CD4-positive, alpha-beta T cell treated with Interleukin-12 subunit alpha and Interleukin-12 subunit beta, for 1 hour (primary cell): ENCODE measurements around the gene SPAG9.
A peak's percentile ranks its signal among the peaks of the same experiment; 100 is the strongest.

ENCODE experiments used
- DNase-seq: peaks from one replicate; pipeline ENCODE4 v3.0.0-alpha.2; 2020

The SPAG9 gene

GRCh38 chr17:50986989-50987660 is 133.5 kb downstream of the SPAG9 start:
- no peak for DNase-seq

- no peak for DNase-seq
Observed at GRCh38 chr17:50981279-50981678, 139.4 kb downstream of the SPAG9 start.

GRCh38 chr17:50979524-50979927 is 141.1 kb downstream of the SPAG9 start:
- DNase-seq, result no peak

- no peak for DNase-seq
Observed at GRCh38 chr17:50977487-50978159, 143.0 kb downstream of the SPAG9 start.

GRCh38 chr17:50976951-50977472 is 143.7 kb downstream of the SPAG9 start:
- DNase-seq, result no peak

- no peak for DNase-seq
Observed at GRCh38 chr17:50973557-50974494, 146.8 kb downstream of the SPAG9 start.

- no peak for DNase-seq
Observed at GRCh38 chr17:50972577-50972976, 148.1 kb downstream of the SPAG9 start.

GRCh38 chr17:50967795-50968194 is 152.9 kb downstream of the SPAG9 start:
- no peak for DNase-seq

- DNase-seq, result no peak
Observed at GRCh38 chr17:50966163-50966666, 154.5 kb downstream of the SPAG9 start.

GRCh38 chr17:50963139-50963538 is 157.5 kb downstream of the SPAG9 start:
- no peak for DNase-seq

GRCh38 chr17:50961282-50962220 is 159.1 kb downstream of the SPAG9 start:
- DNase-seq, result no peak

- DNase-seq, result no peak
Observed at GRCh38 chr17:50959341-50959740, 161.3 kb downstream of the SPAG9 start.

GRCh38 chr17:50957600-50958575 is 162.8 kb downstream of the SPAG9 start:
- DNase-seq, result no peak

- DNase-seq, result peak; percentile 76
Observed at GRCh38 chr17:50956750-50957523, 163.7 kb downstream of the SPAG9 start.

GRCh38 chr17:50956409-50956749 is 164.3 kb downstream of the SPAG9 start:
- DNase-seq, result no peak

- no peak for DNase-seq
Observed at GRCh38 chr17:50955667-50956120, 165.0 kb downstream of the SPAG9 start.

GRCh38 chr17:50955160-50955559 is 165.5 kb downstream of the SPAG9 start:
- DNase-seq, result no peak

GRCh38 chr17:50954641-50955121 is 166.0 kb downstream of the SPAG9 start:
- no peak for DNase-seq

- no peak for DNase-seq
Observed at GRCh38 chr17:50953831-50954601, 166.7 kb downstream of the SPAG9 start.
